GM20000 (cell line): ENCODE data around the gene SMIM13.

Experiments used
- DNase-seq: peaks from one replicate; pipeline ENCODE4 v3.0.0; 2012; ENCODE audit warnings: low spot score
- TF ChIP-seq, protein P1 (sequence below): IDR thresholded peaks from 2 replicates; pipeline ENCODE4 v1.5.1; 2012; ENCODE audit warnings: mild to moderate bottlenecking, control low read depth; ENCODE audit errors: extremely low read depth, missing control alignments

Gene SMIM13

GRCh38 chr6:11096109-11096508, 2.5 kb downstream of the SMIM13 start:
- DNase-seq = no peak
- TF ChIP-seq, protein P1, sequence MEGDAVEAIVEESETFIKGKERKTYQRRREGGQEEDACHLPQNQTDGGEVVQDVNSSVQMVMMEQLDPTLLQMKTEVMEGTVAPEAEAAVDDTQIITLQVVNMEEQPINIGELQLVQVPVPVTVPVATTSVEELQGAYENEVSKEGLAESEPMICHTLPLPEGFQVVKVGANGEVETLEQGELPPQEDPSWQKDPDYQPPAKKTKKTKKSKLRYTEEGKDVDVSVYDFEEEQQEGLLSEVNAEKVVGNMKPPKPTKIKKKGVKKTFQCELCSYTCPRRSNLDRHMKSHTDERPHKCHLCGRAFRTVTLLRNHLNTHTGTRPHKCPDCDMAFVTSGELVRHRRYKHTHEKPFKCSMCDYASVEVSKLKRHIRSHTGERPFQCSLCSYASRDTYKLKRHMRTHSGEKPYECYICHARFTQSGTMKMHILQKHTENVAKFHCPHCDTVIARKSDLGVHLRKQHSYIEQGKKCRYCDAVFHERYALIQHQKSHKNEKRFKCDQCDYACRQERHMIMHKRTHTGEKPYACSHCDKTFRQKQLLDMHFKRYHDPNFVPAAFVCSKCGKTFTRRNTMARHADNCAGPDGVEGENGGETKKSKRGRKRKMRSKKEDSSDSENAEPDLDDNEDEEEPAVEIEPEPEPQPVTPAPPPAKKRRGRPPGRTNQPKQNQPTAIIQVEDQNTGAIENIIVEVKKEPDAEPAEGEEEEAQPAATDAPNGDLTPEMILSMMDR = no peak

GRCh38 chr6:11097476-11097875, 3.8 kb downstream of the SMIM13 start:
- TF ChIP-seq, protein P1 = no peak
- DNase-seq = no peak

GRCh38 chr6:11098004-11098403, 4.4 kb downstream of the SMIM13 start:
- TF ChIP-seq, protein P1 = no peak
- no peak for DNase-seq

DNA sequence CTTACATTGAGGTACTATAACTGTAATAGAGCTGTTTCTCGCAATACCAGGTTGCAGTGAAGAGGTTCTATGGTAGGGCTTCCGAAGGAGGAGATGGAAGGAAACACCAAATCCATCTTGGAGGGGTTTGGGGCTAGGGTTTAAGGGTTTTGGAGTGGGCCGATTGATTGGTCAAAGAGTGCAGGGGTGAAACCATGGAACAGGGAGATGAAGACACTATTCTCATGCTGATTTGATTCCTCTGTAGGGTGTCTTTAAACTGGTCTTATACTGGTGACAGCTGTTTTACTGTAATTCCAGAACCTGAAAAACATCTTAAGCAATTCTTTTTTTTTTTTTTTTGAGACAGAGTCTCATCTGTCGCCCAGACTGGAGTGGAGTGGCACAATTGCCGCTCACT, 7.8 kb downstream of the SMIM13 start:
- TF ChIP-seq, protein P1 = no peak
- no peak for DNase-seq

GRCh38 chr6:11103065-11103464, 9.4 kb downstream of the SMIM13 start:
- TF ChIP-seq, protein P1 = no peak
- DNase-seq = no peak

DNA sequence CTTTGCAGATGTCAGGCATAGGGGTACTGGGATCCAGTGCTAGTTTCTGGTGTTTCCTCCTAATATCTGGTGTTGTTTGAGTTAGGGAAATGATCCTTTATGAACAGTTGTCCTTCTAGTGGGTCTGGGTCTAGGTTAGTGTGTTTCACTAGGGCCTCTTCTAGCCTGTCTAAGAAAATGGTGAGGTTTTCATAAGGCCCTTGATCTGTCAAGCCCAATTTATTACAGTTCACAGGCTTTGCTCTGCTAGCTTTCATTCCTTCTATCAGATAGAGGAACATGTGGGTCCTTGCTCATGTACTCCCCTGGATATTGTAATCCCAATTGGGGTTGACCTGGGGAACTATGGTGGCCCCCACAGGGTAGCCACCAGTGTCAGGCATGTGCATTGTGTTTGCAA, 15.1 kb downstream of the SMIM13 start:
- TF ChIP-seq, protein P1 = no peak
- no peak for DNase-seq

DNA sequence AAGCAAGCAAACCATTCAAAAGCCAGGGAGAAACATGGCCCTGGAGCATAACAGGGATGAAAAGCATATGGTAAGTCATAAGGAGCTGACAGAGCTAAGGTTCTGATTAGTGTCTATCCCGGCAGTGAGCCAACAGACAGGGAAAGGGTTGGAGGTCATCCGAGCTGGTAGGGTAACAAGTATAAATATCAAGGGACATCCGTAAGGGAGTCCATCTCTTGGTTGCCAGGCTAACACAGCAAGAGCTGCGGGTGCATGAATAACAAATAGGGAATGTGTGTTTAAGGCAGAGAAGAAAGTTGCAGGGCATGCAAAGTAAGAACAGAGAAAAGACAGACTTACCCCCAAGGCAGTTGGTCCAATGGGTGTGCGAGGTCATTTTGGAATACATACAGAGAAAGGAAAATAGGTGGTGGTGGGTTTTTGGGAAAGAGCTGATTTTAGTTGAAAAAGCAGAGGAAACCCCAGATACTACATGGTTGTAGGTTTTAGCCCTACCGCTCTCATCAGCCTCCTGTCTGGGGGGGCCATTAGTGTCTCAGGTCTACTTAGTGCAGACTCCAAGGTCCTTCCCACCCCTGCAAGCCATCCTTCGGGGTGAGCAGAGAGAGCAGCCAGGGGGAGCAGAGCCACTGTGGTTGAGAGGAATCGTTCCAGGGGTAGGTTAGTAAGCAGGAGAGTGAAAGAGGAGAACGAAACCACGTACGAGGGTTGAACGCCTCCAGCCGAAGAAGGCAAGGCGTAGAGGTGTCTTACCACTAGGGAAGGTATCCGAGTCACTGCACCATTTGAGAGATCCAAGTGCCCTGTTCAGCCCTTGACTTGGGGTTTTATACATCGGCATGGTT, 17.5 kb downstream of the SMIM13 start, which contains the start of gene ERVFRD-1:
ERVFRD-1 (minus strand) TSS at position 805 of the 848 bp plus-strand sequence. CDS start 6,415 bp downstream, outside the sequence.
- no peak for DNase-seq
- TF ChIP-seq, protein P1 = no peak
